Activated T-cell treated with anti-CD3 and anti-CD28 coated beads, Interleukin-2, amount 50 U/mL, for 48 hours (primary cell): ENCODE measurements around the gene TMEM86A.
"Not testable (repeated sequence)": the region's sequence is repeated elsewhere in the genome, so short reads cannot be mapped to it uniquely, and the experiment has no call there.

Source experiments
- DNase-seq, 2 experiments: peaks; one replicate each; pipeline ENCODE4 v3.0.0-alpha.2; 2020

Gene TMEM86A

GRCh38 chr11:18698341-18699268, at the start of gene TMEM86A:
Gene TMEM86A, plus strand, starts transcription at chr11:18698779. Its CDS starts 108 bp downstream, at chr11:18698887.
- DNase-seq = peak; percentile 89 to 94

GRCh38 chr11:18650353-18650752, 48.2 kb upstream of the TMEM86A start:
- no peak for DNase-seq

- peak; percentile 49 for DNase-seq
Observed at GRCh38 chr11:18650859-18651557, 47.6 kb upstream of the TMEM86A start.

- DNase-seq = no peak
Observed at GRCh38 chr11:18657673-18658072, 40.9 kb upstream of the TMEM86A start.

- not testable (repeated sequence) for DNase-seq
Observed at GRCh38 chr11:18665353-18665872, 33.2 kb upstream of the TMEM86A start.

- no peak for DNase-seq
Observed at GRCh38 chr11:18668131-18668530, 30.4 kb upstream of the TMEM86A start.

GRCh38 chr11:18669219-18669596, 29.4 kb upstream of the TMEM86A start:
- DNase-seq = peak in 1 of 2 experiments; percentile 38

- peak in 1 of 2 experiments; percentile 7 for DNase-seq
Observed at GRCh38 chr11:18669711-18670110, 28.9 kb upstream of the TMEM86A start.

- peak in 1 of 2 experiments; percentile 34 for DNase-seq
Observed at GRCh38 chr11:18671246-18671645, 27.3 kb upstream of the TMEM86A start.

GRCh38 chr11:18672209-18672608, 26.4 kb upstream of the TMEM86A start:
- peak in 1 of 2 experiments; percentile 38 for DNase-seq

- no peak for DNase-seq
Observed at GRCh38 chr11:18676803-18677202, 21.8 kb upstream of the TMEM86A start.

GRCh38 chr11:18677560-18677959, 21.0 kb upstream of the TMEM86A start:
- DNase-seq = peak in 1 of 2 experiments; percentile 6

GRCh38 chr11:18681949-18682348, 16.6 kb upstream of the TMEM86A start:
- peak in 1 of 2 experiments; percentile 2 for DNase-seq

GRCh38 chr11:18682466-18682865, 16.1 kb upstream of the TMEM86A start:
- no peak for DNase-seq

GRCh38 chr11:18684267-18684666, 14.3 kb upstream of the TMEM86A start:
- no peak for DNase-seq

GRCh38 chr11:18691467-18692140, 7.0 kb upstream of the TMEM86A start:
- DNase-seq = not testable (repeated sequence)

GRCh38 chr11:18692941-18693760, 5.4 kb upstream of the TMEM86A start:
- no peak for DNase-seq

- DNase-seq = no peak
Observed at GRCh38 chr11:18696638-18697225, 1.8 kb upstream of the TMEM86A start.

- no peak for DNase-seq
Observed at GRCh38 chr11:18697576-18697975, 1.0 kb upstream of the TMEM86A start.

GRCh38 chr11:18699269-18699596, 654 bp downstream of the TMEM86A start:
- no peak for DNase-seq

GRCh38 chr11:18699848-18700261, 1.3 kb downstream of the TMEM86A start:
- DNase-seq = no peak

GRCh38 chr11:18700375-18700774, 1.8 kb downstream of the TMEM86A start:
- no peak for DNase-seq
